Activated T-helper 1 cell treated with anti-CD3 and anti-CD28 coated beads, Interleukin-12 subunit alpha, Interleukin-12 subunit beta, Interleukin-2, Interleukin-4 antibody, amounts not matched to agents 30 ng/mL and 10 ng/mL and 1 ng/mL, durations not matched to agents 14 hours and 24 hours and 36 hours (primary cell): ENCODE measurements around the gene CYP26B1. TPM values are rescaled to one million over a fixed set of nuclear protein-coding genes. Genes with fewer than 3 reads are reported as not detected.

Source experiments
- DNase-seq: peaks from one replicate; pipeline ENCODE4 v3.0.0; 2021; ENCODE audit warnings: low spot score
- H3K27ac Mint-ChIP-seq: one replicate; pipeline ENCODE4 v1.8.0; 2021; ENCODE audit warnings: mild to moderate bottlenecking, mixed read lengths
- H3K27me3 Mint-ChIP-seq: one replicate; pipeline ENCODE4 v1.8.0; 2022; ENCODE audit warnings: mild to moderate bottlenecking, moderate library complexity, mixed read lengths; ENCODE audit not compliant: insufficient read depth
- H3K36me3 Mint-ChIP-seq: one replicate; pipeline ENCODE4 v1.8.0; 2021; ENCODE audit warnings: low read depth, mixed read lengths
- H3K4me1 Mint-ChIP-seq: one replicate; pipeline ENCODE4 v1.8.0; 2021; ENCODE audit warnings: low read depth, mixed read lengths
- H3K4me3 Mint-ChIP-seq: one replicate; pipeline ENCODE4 v1.8.0; 2021; ENCODE audit warnings: mild to moderate bottlenecking, moderate library complexity, mixed read lengths
- H3K9me3 Mint-ChIP-seq: one replicate; pipeline ENCODE4 v1.8.0; 2021; ENCODE audit warnings: mixed read lengths
- intact Hi-C: fragments of 100-400 bp; cut with micrococcal nuclease; formaldehyde crosslinking; loops from one replicate; pipeline ENCODE4 v1.15.1; 2024
- total RNA-seq: library from RNA; stranded (reverse); gene quantifications from 2 replicates; pipeline ENCODE4 v1.2.3, GENCODE V29; 2022

Gene CYP26B1
- total RNA-seq, 1 donor from 2014 or later: not detected

DNA sequence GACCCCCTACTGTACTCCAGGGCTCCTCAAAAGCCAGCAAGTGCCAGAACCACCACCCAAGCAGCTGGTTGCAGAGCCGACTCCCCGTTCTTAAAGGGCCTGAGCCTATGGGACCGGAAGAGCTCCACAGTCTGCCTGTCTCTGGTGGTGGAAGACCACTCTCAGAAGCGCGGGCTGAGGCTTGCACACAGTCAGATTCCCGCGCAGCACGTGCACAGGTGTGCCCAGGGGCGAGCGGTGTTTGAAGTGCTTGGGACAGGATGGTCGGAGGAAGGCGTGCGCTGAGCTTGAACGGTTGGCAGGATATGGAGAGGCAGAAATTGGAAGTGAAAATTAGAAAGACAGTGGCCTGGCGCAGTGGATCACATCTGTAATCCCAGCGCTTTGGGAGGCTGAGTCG lies 64.8 kb downstream of the CYP26B1 start:
- H3K27me3 Mint-ChIP-seq: no peaks in the 10 kb centered on the region
- intact Hi-C loops: no loop called here
- H3K9me3 Mint-ChIP-seq: no peaks in the 10 kb centered on the region
- H3K27ac Mint-ChIP-seq: no peak overlapping the region
- DNase-seq: no peak
- no peaks in the 10 kb centered on the region for H3K36me3 Mint-ChIP-seq
- H3K4me3 Mint-ChIP-seq: no peak overlapping the region
- H3K4me1 Mint-ChIP-seq: no peaks in the 10 kb centered on the region

DNA sequence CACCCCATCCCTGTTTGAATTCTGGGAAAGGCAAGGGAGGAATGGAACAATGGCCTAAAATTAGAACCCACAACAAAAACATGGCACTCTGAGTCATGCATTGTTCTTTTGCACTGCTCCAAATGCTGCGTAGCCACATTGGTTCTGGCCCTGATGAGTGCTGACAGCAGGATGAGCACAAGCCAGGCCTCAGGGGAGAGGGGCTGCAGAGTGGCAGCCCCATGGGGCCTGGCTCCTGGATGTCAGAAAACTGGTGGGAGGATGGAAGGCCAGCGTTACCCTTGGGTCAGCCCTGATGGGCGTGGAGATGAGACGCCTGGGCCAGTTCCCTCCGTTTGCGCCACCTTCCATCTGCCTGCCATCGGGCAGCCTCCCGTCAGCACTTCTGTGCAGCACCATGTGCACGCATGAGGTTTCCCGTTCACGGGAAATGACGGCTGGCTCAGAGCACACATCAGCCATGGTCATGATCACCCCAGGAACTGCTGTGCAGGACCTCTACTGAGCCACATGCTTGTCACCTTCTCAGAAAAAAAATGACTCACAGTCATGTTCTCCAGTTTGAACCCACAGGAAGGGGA lies 65.6 kb downstream of the CYP26B1 start:
- Mint-ChIP-seq H3K4me3 (no peak overlapping the region), H3K27me3 (no peaks in the 10 kb centered on the region), H3K36me3 (no peaks in the 10 kb centered on the region), H3K9me3 (no peaks in the 10 kb centered on the region), H3K4me1 (no peaks in the 10 kb centered on the region), H3K27ac (no peak overlapping the region)
- intact Hi-C loops: no loop called here
- no peak for DNase-seq

DNA sequence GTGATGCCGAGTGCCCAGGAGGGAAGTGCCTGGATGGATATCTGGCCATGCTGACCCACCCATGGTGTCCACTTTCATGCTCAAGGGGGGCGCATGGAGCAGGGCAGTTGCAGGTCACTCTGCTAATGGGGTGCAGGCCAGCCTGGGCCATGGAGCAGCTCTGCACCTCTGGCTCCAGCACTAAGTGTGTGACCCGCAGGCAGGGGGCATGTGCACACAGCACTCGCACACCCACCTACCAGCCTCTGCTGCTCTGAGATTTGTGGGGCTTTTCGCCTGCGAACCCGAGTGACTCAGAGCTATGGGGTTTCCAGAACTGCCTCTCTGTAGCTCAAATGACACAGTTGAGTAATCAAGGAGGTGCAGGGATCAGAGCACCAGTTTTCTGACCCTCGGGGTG lies 66.2 kb downstream of the CYP26B1 start:
- Mint-ChIP-seq H3K4me3 (no peak overlapping the region), H3K36me3 (no peaks in the 10 kb centered on the region), H3K27ac (no peak overlapping the region), H3K4me1 (no peaks in the 10 kb centered on the region), H3K9me3 (no peaks in the 10 kb centered on the region), H3K27me3 (no peaks in the 10 kb centered on the region)
- no peak for DNase-seq
- intact Hi-C loops: no loop called here

DNA sequence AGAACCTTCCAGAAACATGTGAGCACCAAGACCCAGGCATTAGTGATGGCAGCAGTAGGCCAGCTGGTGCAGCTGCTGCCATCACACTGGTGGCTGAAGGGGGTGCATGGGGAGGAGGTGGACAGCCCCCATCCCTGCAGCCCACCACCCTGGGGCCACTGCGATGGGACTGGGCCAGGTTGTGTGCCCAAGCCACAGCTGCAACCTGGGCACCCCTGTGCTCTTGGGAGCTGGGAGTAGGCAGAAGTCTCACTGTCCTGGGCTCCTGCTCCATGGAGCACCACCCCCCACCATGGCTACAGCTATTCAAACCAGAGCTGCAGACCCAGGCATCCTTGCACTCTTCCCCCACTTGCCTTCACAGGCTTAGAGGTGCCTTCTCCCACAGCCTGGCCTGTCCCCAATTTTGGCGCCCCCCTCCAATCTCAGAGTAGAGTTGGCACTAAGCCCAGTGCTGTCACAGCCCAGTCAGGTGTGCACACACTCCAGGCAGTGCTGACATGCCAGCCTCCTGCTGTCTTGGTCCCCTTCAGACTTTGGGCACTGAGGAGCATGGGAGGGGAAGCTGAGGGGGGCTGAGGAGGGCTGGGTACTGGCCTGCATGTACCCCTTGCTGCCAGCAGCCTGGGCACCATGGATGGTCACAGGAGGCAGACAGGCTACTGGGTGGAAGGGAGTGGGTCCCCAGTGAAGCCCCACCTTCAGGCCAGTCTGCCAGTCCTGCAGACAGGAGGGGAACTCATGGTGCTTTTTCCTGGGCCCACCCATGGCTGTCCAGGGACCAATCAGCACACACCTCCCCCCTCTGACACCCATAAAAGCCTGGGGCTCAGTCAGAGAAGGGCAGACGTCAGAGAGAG lies 67.1 kb downstream of the CYP26B1 start:
- intact Hi-C loops: no loop called here
- Mint-ChIP-seq H3K27me3 (no peaks in the 10 kb centered on the region), H3K4me3 (no peak overlapping the region), H3K36me3 (no peaks in the 10 kb centered on the region), H3K4me1 (no peaks in the 10 kb centered on the region), H3K9me3 (peaks cover 7% of the 10 kb centered on the region), H3K27ac (no peak overlapping the region)
- DNase-seq: no peak
